ENCODE data around the gene PNPLA3. TPM values are rescaled to one million over a fixed set of nuclear protein-coding genes. Genes with fewer than 3 reads are reported as not detected.
A peak's percentile ranks its signal among the peaks of the same experiment; 100 is the strongest.

PNPLA3 gene
- polyA plus RNA-seq, 1 of the 3 experiments (the other 2 are of a cell fraction), result 3.2 TPM

DNA sequence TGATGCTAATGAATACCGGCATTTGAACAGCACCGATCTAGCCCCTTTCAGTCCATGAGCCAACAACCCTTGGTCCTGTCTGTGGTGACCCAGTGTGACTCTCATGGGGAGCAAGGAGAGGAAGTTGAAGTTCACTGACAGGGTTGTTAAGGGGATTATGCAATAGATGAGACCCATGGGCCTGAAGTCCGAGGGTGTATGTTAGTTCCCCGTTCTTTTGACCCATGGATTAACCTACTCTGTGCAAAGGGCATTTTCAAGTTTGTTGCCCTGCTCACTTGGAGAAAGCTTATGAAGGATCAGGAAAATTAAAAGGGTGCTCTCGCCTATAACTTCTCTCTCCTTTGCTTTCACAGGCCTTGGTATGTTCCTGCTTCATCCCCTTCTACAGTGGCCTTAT lies 4.9 kb downstream of the PNPLA3 start (continued):
- no peak for TF ChIP-seq ZBTB33 (IDR thresholded peaks at IDR 0.05; ENCODE audit: borderline replicate concordance, low read depth)
- no peak for TF ChIP-seq RCOR1 (IDR thresholded peaks at IDR 0.05; ENCODE audit: low read length)
- no peak for TF ChIP-seq SMC3 (IDR thresholded peaks at IDR 0.05; ENCODE audit: low read depth, low read length)
- TF ChIP-seq POLR2AphosphoS5 (IDR thresholded peaks at IDR 0.05; ENCODE audit: low read depth, low read length), result no peak
- TF ChIP-seq NFIC (IDR thresholded peaks at IDR 0.05; ENCODE audit: borderline replicate concordance), result no peak
- no peak for TF ChIP-seq MXI1 (IDR thresholded peaks at IDR 0.05; ENCODE audit: low read depth, low read length)
- no peak for TF ChIP-seq USF1 (IDR thresholded peaks at IDR 0.05; ENCODE audit: borderline replicate concordance, low read depth)
- TF ChIP-seq FOSL2 (IDR thresholded peaks at IDR 0.05; ENCODE audit: borderline replicate concordance, low read depth), result no peak
- no peak for TF ChIP-seq RXRA (IDR thresholded peaks at IDR 0.05; ENCODE audit: borderline replicate concordance, low read depth)
- no peak for TF ChIP-seq NRF1 (IDR thresholded peaks at IDR 0.05; ENCODE audit: low read depth, low read length)
- TF ChIP-seq MEF2A (IDR thresholded peaks at IDR 0.05; ENCODE audit: borderline replicate concordance, low read depth), result no peak

DNA sequence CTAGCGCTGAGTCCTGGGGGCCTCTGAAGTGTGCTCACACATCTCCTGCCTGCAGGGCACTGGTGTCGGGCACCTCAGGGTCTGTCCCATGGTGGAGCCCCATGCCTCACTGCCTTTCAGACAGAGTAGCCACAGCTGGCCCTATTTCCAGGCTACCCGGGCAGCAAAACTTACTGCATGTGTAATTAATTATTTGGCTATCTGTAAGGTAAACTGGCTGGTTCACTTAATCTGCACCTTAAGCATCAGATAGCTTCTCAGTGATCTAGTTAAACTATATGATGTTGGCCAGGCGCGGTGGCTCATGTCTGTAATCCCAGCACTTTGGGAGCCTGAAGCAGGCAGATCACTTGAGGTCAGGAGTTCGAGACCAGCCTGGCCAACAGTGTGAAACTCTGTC lies 5.3 kb downstream of the PNPLA3 start:
- CTCF ChIA-PET, result interaction anchor here (0.9 to 4.6 kb wide), 4 partner anchors 8 to 698 kb away, joined by 3 to 23 read pairs (median 5); no protein-coding TSS in a partner anchor
- no peaks in the 10 kb centered on the region for H4K20me1 ChIP-seq (ENCODE audit: insufficient read depth)

More for the DNA sequence above, 5.3 kb downstream of the PNPLA3 start:
- H2AFZ ChIP-seq (ENCODE audit: low read depth), result no peak overlapping the region
- H3K9me3 ChIP-seq, result no peaks in the 10 kb centered on the region
- H3K9me2 ChIP-seq, result no peaks in the 10 kb centered on the region
- H3K79me2 ChIP-seq (ENCODE audit: insufficient read depth), result no peaks in the 10 kb centered on the region
- no peaks in the 10 kb centered on the region; a peak in 1 of 4 replicates for H3K4me1 ChIP-seq (ENCODE audit: control insufficient read depth in 1 of 2, insufficient read depth in 2 of 2, low read depth in 1 of 2, low read length in 1 of 2)
- no peak overlapping the region for H3K27ac ChIP-seq (ENCODE audit: low read depth in 2 of 2, low read length in 1 of 2)
- no peak overlapping the region for H3K4me3 ChIP-seq (ENCODE audit: low read depth in 2 of 2, low read length in 1 of 2)
- POLR2A ChIA-PET, result no interaction called here
- H3F3A ChIP-seq (replicated peaks; ENCODE audit: insufficient read depth), result no peaks in the 10 kb centered on the region
- H3K9ac ChIP-seq, result no peak overlapping the region
- WGBS (ENCODE audit: low lambda C conversion rate), result 69% methylated on average over 6 of the region's 6 CpGs
- no peak overlapping the region for H3K4me2 ChIP-seq
- no peaks in the 10 kb centered on the region for H3K27me3 ChIP-seq (ENCODE audit: insufficient read depth)
- H3K36me3 ChIP-seq (replicated peaks in 1 of 2; ENCODE audit: control insufficient read depth in 1 of 2, insufficient read depth in 2 of 2, low read length in 1 of 2), result peaks cover 0 to 12% of the 10 kb centered on the region in 2 experiments
- TF ChIP-seq RCOR1 (IDR thresholded peaks at IDR 0.05; ENCODE audit: low read length) (peak; percentile 85; the same call in 1 of the 2 replicates), YY1 (IDR thresholded peaks at IDR 0.05; ENCODE audit: low read depth) (no peak), NFIC (IDR thresholded peaks at IDR 0.05; ENCODE audit: borderline replicate concordance) (no peak), MAX (IDR thresholded peaks at IDR 0.05; ENCODE audit: low read depth) (no peak), EP300 (IDR thresholded peaks at IDR 0.05; ENCODE audit: borderline replicate concordance in 1 of 2, low read depth in 1 of 2, low read length in 1 of 2) (peak in 1 of 2 experiments; percentile 68; a peak in 2 of 4 replicates), TEAD4 (IDR thresholded peaks at IDR 0.05; ENCODE audit: borderline replicate concordance, insufficient read depth) (no peak), PBX3 (IDR thresholded peaks at IDR 0.05) (no peak), EZH2phosphoT487 (IDR thresholded peaks at IDR 0.05; ENCODE audit: borderline replicate concordance, low read depth) (no peak), RAD21 (IDR thresholded peaks at IDR 0.05; ENCODE audit: low read length) (no peak), FOSL2 (IDR thresholded peaks at IDR 0.05; ENCODE audit: borderline replicate concordance, low read depth) (no peak), MXI1 (IDR thresholded peaks at IDR 0.05; ENCODE audit: low read depth, low read length) (no peak), RFX5 (IDR thresholded peaks at IDR 0.05; ENCODE audit: low read length) (no peak), GATA2 (CRISPR knock-in tag; IDR thresholded peaks at IDR 0.05) (peak; percentile 66), FOXJ3 (CRISPR knock-in tag; IDR thresholded peaks at IDR 0.05) (no peak), MEF2A (IDR thresholded peaks at IDR 0.05; ENCODE audit: borderline replicate concordance, low read depth) (no peak), IRF3 (IDR thresholded peaks at IDR 0.05; ENCODE audit: low read depth, low read length) (no peak), USF1 (IDR thresholded peaks at IDR 0.05; ENCODE audit: borderline replicate concordance, low read depth) (no peak), ELF1 (IDR thresholded peaks at IDR 0.05) (no peak), CHD2 (IDR thresholded peaks at IDR 0.05; ENCODE audit: low read length, partially characterized antibody) (no peak)
- DNase-seq, result peak; percentile 59

All from SK-N-SH (cell line).